Medulla oblongata (tissue), 1 donor: ENCODE data around the gene TMEM40.
"Not testable (repeated sequence)": the region's sequence is repeated elsewhere in the genome, so short reads cannot be mapped to it uniquely, and the experiment has no call there.

Source experiments
- DNase-seq: peaks from one replicate; pipeline ENCODE4 v3.0.0-alpha.2; 2015; ENCODE audit errors: extremely low spot score

TMEM40 gene

DNA sequence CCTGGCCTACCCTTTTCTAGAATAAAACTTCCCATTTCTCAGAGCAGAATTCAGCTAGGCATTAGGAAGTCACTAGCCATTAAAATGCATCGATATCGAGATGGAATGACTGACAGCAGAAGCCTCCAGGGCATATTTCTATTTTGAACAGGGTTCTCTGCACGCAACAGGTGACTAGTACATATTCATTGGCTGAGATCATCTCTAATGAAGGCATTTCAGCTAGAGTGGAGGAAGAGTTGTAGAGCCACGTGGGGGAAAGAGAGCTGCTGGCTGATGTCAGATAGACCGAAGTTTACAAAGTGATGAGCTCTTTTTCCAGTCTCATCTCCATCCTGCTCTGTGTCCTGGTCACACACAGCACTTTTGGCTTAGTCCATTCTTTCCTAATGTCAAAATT, 7.5 kb downstream of the TMEM40 start:
- DNase-seq, result no peak

DNA sequence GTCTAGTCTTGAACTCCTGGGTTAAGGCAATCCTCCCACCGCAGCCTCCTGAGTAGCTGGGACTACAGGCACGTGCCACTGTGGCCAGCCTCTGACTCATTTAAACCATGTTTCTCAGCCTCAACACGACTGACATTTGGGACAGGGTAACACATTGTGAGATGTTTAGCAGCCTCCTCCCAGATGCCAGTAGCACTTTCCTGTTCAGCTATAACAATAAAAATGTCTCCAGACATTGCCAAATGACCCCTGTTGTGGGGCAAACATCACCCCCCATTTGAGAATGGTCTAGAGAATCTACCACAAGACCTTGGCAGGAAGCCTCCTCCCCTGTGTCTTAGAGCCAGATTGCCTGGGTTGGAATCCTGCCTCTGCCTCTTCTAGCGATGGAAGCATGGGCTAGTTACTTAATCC, 8.4 kb downstream of the TMEM40 start:
- no peak for DNase-seq

DNA sequence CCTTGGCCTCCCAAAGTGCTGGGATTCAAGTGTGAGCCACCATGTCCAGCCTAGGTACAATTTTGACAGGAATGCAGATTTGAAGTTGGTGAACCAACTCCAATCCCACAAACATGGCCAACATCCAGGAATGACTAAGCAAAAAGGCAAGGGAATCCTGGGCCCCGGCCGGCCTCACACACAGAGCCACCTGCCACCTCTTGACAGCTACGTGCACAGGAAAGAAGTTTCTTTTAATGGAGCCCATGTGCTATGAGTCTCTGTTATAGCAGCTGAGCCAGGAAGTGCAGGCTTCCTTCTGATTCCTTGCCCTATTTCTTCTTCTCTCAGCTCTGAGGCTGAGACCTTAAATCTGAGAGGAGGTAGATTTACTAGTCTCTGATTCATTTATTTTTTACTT, 8.8 kb downstream of the TMEM40 start:
- no peak for DNase-seq

DNA sequence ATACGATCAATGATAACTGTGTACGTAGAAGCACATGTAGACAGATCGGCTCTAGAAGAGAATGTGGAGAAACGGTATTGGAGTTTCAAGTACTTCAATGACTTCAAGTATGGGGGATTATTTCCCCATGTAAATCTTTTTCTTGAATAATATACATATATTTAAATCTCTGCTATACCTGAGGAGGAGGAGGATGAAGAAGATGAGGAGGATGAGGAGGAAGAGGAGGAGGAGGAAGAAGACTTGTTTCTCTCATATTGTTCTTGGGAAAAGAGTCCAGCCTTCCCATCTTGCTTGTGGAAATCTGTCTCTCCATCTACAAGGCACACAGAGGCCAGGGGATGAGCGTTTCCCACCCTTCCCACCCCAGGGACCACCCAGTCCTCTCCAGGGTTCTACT, 10.6 kb downstream of the TMEM40 start:
- no peak for DNase-seq

DNA sequence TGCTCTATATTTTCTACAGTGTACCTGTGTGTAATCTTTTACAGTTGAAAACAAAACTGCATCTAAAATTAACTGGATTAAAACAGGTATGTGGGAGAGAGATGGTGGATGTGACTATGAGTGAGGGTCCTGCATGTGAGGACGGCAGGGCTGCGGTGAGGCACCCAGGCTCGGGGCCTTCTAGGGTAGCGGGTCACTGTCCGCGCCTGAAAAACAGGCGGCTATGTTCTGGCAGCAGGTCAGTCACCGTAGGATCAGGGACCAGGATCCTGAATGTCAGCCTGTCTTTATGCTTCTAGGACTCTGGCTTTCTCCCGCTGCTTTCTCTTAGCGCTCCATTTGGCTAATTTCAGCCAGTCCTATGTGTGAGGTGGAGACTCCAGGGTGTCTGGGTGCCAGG, 12.6 kb downstream of the TMEM40 start:
- DNase-seq, result no peak

DNA sequence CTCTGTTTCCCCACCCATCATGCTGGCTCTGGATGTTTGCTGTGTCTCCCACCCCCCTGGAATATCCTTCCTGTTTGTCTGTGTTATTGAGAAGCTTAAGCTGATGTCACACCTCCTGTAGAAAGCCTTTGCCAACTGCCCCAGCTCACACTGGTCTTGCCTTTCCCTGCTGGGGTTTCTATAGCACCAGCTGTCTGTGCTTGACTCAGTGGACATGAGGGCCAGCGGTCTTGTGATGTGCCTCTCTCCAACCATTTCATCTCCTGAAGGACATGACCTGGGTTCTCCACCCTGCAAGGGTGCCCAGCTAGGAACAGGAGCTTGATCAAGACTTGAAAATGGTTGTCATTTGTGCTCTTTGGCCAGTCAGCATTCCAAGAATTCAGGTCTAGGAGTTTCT, 14.7 kb downstream of the TMEM40 start:
- no peak for DNase-seq

DNA sequence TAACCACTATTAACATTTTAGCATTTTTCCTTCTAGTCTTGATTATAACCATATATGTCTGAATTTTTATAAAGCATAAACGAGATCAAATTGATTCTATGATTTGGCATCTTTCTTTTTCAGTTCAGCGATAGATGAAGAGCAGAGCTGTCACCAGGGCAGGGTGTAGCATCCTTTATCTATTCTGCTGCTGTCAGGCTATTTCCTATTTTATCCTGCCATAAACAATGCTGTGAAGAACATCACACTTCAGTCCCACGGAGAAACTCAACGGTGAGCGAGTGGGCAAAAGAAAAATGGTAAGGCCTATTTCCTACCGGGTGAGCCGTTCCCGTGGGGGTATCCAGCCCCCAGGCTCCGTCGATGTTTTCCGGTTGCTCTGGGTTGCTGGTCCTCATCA, 15.5 kb downstream of the TMEM40 start:
- DNase-seq, result no peak

DNA sequence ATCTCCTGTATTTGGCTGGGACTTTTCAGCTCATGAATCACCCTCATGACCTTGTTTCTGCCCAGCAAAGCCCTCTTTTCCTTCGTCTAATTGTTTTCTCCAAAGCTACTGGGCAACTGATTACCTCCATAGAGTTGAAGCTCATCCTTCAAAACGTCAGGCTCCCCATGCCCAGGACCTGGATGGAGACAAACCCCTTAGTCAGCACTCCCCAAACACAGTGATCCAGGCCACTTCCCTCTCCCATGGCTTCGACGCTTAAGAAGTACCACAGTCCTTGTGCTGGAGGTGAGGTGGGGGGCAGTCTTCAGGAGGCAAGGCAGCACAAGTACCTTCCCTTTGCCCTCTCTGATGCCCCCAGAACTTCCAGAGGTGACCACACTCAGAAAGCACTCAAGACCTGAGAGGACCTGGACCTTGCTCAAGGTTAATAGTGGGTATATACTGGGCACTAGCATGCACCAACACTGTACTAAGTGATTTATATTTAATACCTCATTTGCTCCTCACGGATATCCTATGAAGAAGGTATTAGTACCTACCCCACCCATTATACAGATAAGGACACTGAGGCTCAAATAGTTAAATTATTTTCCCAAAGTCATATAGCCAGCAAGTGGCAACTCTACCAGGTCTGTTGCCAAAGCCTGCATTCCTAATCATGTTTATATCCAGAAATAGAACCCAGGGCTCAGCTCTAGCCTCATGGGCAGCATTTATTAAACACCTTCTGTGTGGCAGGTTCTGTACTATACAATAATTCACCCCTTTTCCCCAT, 16.5 kb downstream of the TMEM40 start:
- no peak for DNase-seq

DNA sequence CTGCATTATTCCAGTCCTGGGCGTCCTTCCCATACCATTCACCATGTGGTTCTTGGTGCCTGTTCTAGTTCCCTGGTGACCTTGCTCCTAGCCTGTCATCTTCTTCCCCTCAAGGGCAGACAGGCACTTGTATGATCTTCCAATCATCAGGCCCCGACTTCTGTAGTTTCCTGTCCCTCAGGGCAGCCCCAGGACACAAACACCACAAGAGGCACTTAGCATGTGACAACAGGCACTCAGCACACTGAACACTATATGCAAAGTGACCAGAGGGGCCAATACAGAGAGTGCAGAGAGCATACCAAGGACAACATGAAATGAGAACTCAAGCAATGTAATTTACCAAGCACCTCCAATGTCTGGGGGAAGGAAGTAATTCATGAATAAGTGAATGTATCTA, 17.9 kb downstream of the TMEM40 start:
- no peak for DNase-seq

DNA sequence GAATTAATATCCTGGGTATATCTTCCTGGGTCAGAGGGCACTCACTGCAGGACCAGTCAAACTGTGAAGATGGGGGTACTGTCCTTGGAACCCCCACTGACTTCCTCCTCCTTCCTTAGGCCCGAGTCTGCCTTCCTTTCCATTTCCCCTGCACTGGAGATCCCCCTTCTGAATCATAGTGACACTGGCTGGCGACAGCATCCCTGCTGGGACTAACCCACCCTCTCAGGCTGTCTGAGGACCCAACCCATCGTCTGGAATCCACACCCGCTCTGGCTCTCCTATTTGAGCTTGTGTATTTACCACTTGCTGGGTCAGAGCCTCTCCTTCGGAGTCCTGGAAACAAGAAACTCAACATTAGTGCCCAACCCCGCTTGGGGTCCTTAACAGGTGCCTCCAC, 21.2 kb downstream of the TMEM40 start:
- DNase-seq, result no peak

DNA sequence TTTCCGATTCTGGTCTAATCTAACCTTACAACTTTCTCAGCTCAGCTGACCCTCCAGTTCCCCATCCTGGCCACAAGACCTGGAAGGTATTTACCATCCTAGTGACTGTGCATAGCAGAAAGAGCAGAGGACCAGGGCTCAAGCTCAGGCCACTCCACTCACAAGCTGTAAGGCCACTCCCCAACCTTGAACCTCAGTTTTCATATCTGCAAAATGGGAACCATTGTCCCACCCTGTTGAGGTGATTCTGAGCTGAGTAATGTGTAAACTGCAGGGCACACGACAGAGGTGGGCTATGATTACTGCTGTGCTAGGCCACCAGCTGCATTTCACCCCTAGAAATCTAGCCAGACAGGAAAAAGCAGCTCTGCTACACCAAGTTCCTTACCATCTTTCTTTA, 21.7 kb downstream of the TMEM40 start:
- DNase-seq, result no peak

DNA sequence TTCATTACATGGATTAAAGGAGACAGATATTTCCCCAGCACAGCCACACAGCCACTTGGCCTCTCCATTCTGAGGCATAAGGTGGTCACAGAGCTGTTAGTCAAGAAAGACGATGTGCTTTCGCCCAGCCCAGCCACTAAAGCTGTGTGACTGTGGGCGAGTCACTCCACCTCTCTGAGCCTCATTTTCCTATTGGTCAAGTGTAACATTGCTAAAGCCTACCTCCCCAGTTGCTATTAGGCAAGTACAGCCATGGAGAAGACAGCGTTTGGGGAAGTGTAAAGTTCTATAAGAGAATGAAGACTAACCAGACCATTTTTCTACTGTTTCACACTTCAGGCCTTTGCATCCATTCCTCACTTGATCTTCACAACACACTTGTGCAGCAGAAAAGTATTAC, 24.1 kb downstream of the TMEM40 start:
- no peak for DNase-seq

DNA sequence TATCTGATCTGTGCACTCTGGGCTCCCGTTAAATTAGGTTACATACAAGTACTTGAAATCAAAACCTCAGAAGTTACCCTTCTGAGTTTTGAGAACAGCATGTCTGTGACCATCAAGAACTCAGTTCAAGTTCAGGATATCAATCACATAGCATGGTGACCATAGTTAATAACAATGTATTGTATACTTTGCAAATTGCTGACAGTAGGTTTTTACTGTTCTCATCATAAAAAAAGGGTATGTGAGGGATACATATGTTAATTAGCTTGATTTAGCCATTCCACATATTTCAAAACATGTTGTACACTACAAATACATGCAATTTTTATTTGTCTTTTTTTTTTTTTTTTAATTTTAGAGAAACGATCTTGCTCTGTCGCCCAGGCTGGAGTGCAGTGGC, 25.5 kb downstream of the TMEM40 start:
- no peak for DNase-seq

DNA sequence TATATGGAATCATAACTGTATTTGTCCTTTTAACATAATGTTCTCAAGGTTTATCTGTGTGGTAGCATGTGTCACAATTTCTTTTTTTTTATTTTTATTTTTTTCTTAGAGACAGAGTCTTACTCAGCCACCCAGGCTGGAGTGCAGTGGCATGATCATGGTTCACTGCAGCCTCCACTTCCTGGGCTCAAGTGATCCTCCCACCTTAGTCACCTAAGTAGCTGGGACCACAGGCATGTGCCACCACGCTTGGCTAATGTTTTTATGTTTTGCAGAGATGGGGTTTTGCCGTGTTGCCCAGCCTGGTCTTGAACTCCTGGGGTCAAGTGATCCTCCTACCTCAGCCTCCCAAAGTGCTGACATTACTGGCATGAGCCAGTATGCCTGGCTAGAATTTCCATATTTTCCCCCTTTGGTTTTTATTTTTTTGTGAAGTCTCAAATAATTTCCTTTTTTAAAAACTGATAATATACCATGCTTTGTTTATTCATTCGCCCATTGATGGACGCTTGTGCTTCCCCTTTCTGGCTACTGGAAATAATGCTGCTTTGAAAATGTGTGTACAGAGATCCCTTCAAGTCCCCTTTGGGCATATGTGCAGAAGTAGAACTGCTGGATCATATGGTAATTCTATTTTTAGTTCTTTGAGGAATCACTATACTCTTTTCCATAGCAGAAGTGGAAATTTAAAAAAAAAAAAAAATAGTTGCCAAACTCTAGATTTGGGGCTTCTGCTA, 28.4 kb downstream of the TMEM40 start:
- peak; percentile 8 for DNase-seq

DNA sequence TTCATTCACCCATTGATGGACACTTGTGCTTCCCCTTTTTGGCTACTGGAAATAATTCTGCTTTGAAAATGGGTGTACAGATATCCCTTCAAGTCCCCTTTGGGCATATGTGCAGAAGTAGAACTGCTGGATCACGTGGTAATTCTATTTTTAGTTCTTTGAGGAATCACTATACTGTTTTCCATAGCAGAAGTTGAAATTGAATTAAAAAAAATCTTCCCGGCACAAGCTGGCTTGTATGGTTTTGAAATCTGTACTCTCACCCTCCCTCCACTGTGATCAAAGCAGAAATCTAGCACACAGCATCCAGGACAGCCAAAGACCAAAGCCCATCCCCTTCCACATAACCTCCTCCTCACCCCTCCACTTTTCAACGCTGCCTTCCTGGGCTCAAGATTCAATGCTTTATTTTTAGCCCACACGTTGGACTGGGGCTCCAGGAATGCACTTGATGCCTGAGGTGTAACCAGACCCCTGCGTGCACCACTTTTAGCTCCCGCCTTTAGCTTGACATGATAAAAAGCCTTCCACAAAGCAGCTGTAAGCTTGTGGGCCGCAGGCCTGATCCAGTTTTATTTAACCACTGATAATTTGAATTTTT, 29.9 kb downstream of the TMEM40 start:
- DNase-seq, result no peak

DNA sequence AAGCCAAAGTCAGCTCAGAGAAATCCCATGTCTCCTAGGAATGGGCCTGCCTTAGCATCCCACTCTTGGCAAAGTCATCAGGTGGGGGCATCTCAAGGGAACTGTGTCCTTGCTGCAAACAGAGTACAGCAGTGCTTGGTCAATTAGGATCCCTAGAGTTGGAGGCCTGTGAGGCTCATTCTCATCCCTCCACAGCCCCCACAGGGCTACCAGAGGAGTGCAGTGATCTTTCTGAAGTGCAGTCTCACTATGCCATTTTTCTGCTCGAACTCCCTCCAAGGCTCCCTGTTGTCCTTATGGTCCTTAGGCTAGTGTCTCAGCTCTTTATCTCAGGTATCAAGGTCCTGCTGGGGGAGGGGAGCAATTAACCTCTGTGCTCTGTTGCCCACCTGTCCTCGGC, 31.1 kb downstream of the TMEM40 start:
- no peak for DNase-seq

DNA sequence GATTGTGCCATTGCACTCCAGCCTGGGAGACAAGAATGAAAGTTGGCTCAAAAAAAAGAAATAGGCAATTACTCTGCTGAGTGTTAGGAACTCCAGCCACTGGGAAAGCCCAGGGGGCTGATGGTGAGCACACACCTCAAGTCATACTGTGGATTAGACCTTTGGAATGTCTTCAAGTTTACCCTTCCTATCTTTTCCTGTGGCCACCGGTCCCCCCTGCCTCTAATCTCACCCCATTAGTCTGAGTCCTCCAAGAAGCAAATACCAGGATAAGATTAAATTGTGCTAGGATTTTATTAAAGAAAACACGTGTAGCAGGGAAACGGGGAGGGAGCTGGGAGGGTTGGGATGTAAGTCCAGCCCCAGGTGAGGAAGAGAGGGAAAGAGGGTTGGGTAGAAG, 31.6 kb downstream of the TMEM40 start:
- DNase-seq, result no peak

DNA sequence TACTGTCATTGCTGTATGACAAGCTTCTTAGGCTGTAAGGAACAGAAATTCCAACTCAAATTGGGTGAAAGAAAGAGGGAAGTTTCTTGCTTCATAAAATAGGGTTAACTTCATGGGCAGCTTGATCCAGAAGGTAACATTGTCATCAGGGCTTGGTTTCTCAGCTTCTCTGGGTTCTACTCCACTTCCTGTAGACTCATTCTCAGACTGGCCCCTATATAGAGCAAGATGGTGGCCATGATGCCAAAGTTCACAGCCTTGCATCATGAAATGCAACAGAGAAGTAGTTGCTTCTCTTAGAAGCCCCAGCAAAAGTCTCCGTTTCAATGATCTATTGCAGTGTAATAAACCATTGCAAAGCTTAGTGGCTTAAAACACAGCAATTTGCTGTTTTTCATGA, 33.6 kb downstream of the TMEM40 start:
- DNase-seq, result no peak

DNA sequence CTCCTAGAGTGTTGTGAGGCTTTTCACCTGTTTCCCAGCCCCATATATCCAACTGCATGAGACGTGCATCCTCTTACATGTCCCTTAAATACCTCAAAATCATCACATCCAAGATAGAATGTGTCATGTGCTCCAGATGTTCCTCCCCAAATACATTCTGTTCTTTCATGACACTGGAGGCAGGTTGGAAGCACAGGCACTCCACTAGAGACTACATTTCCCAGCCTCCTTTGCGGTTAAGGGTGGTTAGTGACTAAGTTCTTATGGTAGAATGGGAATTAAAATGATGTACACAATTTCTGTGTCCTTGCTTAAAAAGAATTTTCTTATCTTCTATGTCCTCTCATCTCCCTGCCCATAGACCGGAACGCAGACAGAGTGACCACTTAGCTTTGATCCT, 34.3 kb downstream of the TMEM40 start:
- no peak for DNase-seq

DNA sequence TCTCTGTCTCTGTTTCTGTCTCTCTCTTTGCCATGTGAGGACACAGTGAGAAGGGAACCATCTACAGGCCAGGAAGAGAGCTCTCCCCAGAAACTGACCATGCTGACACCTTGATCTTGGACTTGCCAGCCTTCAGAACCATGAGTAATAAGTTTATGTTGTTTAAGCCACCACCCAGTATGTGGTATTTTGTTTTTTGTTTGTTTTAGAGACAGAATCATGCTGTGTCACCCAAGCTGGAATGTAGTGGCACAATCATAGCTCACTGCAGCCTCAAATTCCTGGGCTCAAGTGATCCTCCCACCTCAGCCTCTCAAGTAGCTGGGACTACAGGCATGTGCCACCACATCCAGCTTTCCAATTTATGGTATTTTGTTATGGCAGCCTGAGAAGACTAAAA, 35.7 kb downstream of the TMEM40 start:
- DNase-seq, result not testable (repeated sequence)

DNA sequence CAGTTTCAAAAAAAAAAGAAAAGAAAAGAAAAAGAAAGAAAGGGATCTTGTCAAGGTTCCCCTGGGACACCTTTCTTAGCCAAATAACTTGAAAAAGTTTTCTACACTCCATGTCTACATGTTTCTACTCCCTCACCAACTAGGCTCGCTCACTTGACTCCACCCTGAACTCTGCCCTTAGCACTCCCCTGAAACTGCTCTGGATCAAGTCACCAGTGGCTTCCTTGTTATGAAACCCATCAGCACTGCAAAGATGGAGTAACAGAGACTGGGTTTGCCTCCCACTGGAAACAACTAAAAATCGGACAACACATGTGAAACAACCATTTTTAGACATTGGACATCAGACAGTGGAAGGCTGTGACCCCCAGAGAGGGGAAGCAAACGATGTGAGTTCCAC, 36.8 kb downstream of the TMEM40 start:
- DNase-seq, result no peak

DNA sequence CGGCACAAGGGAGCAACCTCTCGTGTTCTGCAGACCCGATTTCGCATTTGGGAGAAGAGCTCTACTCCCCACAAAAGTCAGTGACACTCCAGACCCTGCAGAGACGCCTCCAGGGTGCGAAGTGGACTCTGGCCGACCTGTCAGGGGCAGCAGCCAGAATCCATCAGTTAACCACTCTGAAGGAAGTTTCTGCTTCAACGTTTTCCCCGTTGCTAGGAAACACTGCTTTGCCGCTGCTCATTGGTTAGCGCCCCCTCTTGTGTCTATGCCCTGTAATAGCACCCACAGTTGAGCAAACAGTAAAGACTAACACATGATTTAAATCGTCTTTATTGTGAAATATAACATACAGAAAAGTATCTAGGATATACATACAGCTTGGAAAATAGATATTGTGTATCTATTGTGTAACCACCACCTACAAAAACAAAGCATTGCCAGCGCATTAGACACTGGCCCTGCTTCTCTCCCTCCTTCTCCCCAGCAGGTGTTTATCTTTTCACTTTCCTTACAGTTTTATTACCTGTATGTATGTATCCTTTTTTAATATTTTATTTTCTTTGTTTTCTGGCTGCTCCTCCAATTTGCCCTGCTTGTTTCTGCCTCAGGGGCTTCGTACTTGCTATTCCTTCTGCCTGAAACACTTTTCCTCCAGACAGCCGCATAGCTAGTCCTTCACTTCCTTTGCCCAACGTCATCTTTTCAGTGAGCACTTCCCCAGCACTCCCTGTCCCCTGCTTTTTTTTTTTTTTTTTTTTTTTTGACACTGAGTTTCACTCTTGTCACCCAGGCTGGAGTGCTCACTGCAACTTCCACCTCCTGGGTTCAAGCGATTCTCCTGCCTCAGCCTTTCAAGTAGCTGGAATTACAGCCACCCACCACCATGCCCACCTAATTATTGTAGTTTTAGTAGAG, 38.8 kb downstream of the TMEM40 start:
- peak; percentile 88 for DNase-seq
